Activated CD8-positive, alpha-beta memory T cell treated with anti-CD3 and anti-CD28 coated beads, Interleukin-2, amount 50 U/mL, for 1 hour (primary cell): ENCODE data around the gene PIAS4.

ENCODE experiments used
- DNase-seq: peaks from one replicate; pipeline ENCODE4 v3.0.0-alpha.2; 2020; ENCODE audit errors: extremely low read depth

The PIAS4 gene

GRCh38 chr19:4042731-4043082 is 35.2 kb downstream of the PIAS4 start:
- DNase-seq = no peak

- no peak for DNase-seq
These were observed 35.9 kb downstream of the PIAS4 start for GRCh38 chr19:4043401-4043800.

- DNase-seq = no peak
These were observed 36.6 kb downstream of the PIAS4 start for GRCh38 chr19:4043966-4044715.

GRCh38 chr19:4044990-4045465 is 37.5 kb downstream of the PIAS4 start:
- no peak for DNase-seq

- no peak for DNase-seq
These were observed 38.2 kb downstream of the PIAS4 start for GRCh38 chr19:4045597-4046361.

- no peak for DNase-seq
These were observed 38.8 kb downstream of the PIAS4 start for GRCh38 chr19:4046362-4046691.

- no peak for DNase-seq
These were observed 39.6 kb downstream of the PIAS4 start for GRCh38 chr19:4046946-4047683.

- DNase-seq = no peak
These were observed 41.9 kb downstream of the PIAS4 start for GRCh38 chr19:4049432-4049831.

- DNase-seq = no peak
These were observed 43.9 kb downstream of the PIAS4 start for GRCh38 chr19:4051175-4052101.

GRCh38 chr19:4052114-4052992 is 44.8 kb downstream of the PIAS4 start:
- no peak for DNase-seq

GRCh38 chr19:4052993-4053422 is 45.5 kb downstream of the PIAS4 start:
- DNase-seq = no peak

GRCh38 chr19:4053423-4054324 is 46.1 kb downstream of the PIAS4 start:
- DNase-seq = no peak

- DNase-seq = no peak
These were observed 47.1 kb downstream of the PIAS4 start for GRCh38 chr19:4054441-4055208.

GRCh38 chr19:4055209-4055552 is 47.6 kb downstream of the PIAS4 start:
- DNase-seq = no peak

GRCh38 chr19:4057931-4058692 is 50.6 kb downstream of the PIAS4 start:
- no peak for DNase-seq

GRCh38 chr19:4058693-4059452 is 51.3 kb downstream of the PIAS4 start:
- DNase-seq = no peak

- DNase-seq = no peak
These were observed 51.9 kb downstream of the PIAS4 start for GRCh38 chr19:4059453-4059871.
